K562 (cell line): ENCODE data around the gene SMIM13. TPM values are rescaled to one million over a fixed set of nuclear protein-coding genes. Genes with fewer than 3 reads are reported as not detected.

Experiments
- MGA ChIP-seq: fragments of 450-650 bp; IDR thresholded peaks from 2 replicates; pipeline ENCODE4 v1.6.1; 2016; ENCODE audit warnings: mild to moderate bottlenecking, moderate library complexity
- STAT5B ChIP-seq: fragments of 250-450 bp; sonication (Bioruptor Pico); IDR thresholded peaks from 2 replicates; pipeline ENCODE4 v1.8.0; 2021; ENCODE audit warnings: mild to moderate bottlenecking, inconsistent platforms
- TGIF2 ChIP-seq: sonication (generic); formaldehyde crosslinking; IDR thresholded peaks from 2 replicates; pipeline ENCODE4 v1.8.1; 2022; ENCODE audit warnings: mild to moderate bottlenecking, missing genetic modification reagents, moderate library complexity
- polyA plus RNA-seq, 8 experiments: library from polyadenylated mRNA; depleted of rRNA in 4 of 8; stranded (reverse) in 5 of 8; unstranded in 3 of 8; fragments of >200 nt; fragmentation: Nextera tagmentation in 2 of 8; fragmentation: Illumina TruSeq in 1 of 8; extraction: Ambion mirVana in 2 of 8; extraction: Trizol in 1 of 8; gene quantifications; 2 replicates each; pipeline versions ENCODE4 v1.2.1 to v1.2.3, GENCODE V29; 2011 to 2014; ENCODE audit warnings: inconsistent platforms in 1 of 8, missing spikeins in 1 of 8
- total RNA-seq, 7 experiments: library from RNA; depleted of rRNA in 6 of 7; stranded (reverse); fragments of >200 nt in 6 of 7; fragmentation: Illumina TruSeq in 2 of 7; extraction: Trizol in 2 of 7; gene quantifications; 2 replicates each; pipeline versions ENCODE4 v1.2.1 to v1.2.3, GENCODE V29; 2011 to 2021; ENCODE audit warnings: low replicate concordance in 1 of 7

Gene SMIM13
- total and polyA plus RNA-seq, 9 of the 15 experiments (the other 6 are each of a cell fraction or from before 2014, with no cell fraction given) = 5.5 to 24.8 (median 11.7) TPM

GRCh38 chr6:11153447-11153846 lies 59.8 kb downstream of the SMIM13 start (continued):
- TF ChIP-seq MGA = peak; percentile 58
- no peak for TF ChIP-seq TGIF2 (CRISPR knock-in tag)
- TF ChIP-seq STAT5B = no peak
- TF ChIP-seq, all 486 proteins: peak for 4
